ENCODE data around the gene PAX5.
A peak's percentile ranks its signal among the peaks of the same experiment; 100 is the strongest.

PAX5 gene

DNA sequence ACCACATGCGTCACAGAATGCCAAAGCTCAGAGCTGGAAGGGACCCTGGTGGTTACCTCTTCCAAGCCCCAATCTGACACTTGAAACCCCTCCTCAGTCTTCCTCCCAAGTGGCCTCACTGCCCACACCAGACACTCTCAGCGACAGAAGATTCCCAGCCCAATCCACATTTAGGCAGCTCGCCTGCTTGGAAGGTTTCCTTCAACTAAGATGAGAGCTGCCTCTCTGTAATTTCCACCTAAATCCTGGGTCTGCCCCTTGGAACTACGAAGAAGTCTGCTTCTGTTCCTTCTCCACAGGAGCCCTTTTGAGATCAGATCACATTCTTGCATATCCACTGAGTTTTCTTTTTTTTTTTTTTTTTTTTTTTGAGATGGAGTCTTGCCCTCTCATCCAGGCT lies 83.7 kb downstream of the PAX5 start:
- no peak for DNase-seq

DNA sequence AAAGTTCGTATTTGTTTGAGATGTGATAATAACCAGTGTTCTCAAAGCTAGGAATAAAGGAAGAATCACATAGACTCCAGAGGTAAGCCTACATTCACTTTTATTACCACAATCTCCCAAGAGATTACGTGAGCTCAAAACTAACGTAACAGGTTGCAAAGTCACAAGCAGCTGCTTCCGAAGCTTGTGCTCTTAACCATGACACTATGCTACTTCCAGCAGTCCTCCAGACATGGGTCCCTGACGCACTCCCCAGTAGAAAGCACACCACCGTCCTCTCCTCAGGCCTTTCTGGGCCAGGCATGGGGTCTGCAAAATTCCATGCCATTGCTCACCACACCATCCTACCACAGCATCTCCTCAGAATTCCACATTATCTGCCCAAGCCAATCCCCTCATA lies 84.6 kb downstream of the PAX5 start:
- no peak for DNase-seq

GRCh38 chr9:36948051-36948450 lies 86.0 kb downstream of the PAX5 start:
- DNase-seq, result no peak

DNA sequence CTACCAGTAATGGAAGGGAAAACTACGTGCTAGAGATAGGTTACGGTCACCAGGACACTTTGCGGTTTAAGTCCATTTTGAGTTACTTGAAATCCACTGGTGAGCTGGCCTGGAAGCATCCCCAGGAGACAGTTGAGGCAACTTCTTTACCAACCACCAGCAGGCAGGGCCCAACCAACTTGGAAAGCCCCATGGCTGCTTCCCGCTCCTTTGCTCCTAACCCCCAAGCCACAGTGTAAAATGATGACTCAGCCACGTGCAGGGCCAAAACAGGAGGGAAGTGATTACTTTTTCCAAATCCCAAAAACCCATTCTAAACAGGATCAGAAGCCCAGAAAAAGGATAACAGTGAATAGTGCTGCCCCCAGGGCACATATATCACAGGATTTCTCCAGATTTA lies 87.4 kb downstream of the PAX5 start:
- no peak for DNase-seq

DNA sequence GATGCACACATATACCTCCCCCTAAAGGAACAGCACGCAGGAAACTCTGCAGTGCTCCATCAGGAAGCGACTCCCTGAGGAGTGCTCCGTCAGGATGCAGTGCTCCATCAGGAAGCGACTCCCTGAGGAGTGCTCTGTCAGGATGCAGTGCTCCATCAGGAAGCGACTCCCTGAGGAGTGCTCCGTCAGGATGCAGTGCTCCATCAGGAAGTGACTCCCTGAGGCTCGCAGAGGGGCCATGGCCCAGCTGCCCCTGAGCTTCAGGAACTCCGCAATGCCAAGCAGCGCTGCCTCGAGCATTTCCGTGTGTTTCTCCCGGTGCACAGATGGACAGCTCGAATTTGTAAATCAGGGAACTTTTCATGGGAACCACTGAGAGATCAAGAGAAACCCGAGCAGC lies 88.1 kb downstream of the PAX5 start:
- no peak for DNase-seq

DNA sequence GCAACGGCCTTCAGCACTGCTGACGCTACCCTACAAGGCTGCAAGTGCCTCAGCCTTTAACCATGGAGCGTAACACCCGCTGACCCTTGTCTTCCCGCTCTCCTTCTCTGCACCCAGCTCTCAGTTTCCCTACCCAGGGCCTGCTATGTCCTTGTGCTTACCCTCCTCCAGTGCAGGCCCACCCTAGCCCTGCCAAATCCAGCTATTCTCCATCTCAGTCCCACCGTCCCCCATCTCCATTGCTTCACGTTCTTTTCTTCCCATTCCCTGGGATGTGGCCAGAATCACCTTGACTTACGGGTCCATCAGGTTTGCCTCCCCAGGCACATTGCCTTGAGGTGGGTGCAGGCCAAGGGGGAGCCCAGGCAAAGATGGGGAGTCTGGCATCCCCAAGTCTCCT lies 91.2 kb downstream of the PAX5 start:
- no peak for DNase-seq

DNA sequence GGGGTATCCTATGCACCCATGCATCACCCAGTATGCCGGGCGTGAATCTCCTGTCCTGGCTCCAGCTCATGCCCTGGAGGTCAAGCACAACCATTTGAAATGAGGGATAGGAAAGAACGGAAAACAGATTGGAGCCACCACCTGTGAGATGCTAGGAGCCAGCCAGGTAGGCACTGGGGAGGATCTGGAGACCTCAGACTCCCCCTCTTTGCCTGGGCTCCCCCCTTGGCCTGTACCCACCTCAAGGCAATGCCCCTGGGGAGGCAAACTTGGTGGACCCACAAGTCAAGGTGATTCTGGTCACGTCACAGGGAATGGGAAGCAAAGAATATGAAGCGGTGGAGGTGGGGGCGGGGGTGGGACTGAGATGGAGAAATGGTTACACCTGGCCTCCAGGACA lies 92.6 kb downstream of the PAX5 start:
- DNase-seq, result no peak

DNA sequence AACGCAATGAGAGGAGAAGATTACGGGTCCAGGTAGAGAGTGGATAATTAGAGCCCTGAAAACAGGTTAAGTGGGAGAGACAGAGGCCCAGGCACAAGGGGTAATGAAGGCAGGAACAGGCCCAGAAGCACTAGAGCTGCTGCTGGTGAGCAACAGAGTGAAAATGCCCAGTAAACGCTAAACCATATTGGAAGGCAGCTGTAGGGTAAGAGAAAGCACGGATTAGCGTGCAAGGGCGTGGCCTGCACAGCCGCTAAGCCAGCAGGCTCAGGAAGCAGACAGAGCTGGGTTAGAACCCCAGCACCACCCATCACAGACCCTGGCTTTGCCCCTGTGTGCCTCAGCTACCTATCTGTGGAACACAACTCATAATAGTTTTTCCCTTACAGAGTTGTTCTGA lies 93.2 kb downstream of the PAX5 start:
- DNase-seq, result no peak

DNA sequence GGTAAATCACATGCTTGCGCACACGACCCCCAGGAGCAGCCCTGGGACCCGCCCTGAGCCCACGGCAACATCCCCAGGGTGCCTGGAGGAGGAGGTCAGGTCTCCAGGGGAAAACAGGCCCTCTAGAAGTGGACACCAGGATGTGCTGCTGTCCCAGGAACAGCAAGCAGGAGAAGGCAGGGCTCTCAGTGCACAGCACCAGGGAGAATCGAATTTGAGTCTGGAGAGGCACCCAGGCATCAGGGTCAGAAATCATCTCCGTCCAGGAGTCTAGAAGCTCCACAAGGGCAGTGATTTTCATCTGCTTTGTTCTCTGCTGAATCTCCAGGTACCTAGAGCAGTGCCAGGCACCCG lies 93.6 kb downstream of the PAX5 start:
- DNase-seq, result no peak

DNA sequence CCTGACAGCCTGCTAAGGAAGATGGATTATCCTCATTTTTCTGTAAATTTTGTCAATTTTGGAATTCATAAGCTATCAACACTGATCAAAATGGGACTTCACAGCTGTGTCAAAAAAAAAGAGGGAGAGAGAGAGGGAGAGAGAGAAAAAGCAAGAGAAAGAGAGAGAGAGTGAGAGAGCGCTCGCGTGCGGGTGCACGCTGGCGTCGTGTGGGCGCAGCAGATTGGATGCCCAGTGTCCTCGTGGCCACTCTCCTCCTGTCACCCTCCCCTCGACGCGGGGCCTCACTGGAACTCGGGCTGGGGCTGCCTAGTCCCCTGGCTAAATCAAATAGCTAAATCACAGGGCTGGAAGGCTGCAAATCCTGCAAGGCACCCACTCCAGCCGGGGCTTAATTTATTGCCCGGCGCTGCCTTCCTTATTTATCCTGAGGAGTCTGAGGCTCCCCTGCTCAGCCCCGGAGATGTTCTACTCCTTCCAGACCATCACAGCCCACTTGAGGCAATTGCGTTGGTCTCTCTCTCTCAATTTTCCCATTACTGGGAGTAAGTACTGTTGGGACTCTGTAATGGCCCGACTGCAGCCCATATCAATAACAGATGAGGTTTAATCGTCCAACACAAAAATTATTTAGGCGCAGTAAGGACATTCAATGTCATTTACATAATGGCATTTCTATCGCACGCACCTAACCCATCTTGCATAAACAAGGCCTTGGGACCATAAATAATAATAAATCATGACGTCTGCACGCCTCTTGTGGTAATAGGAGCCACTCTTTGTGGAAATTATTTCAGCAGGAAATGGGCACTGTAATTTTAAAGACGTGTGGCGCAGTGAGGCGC lies 94.2 kb downstream of the PAX5 start:
- no peak for DNase-seq

GRCh38 chr9:36939214-36939613 lies 94.9 kb downstream of the PAX5 start:
- DNase-seq, result no peak

GRCh38 chr9:36938617-36939016 lies 95.5 kb downstream of the PAX5 start:
- DNase-seq, result no peak

GRCh38 chr9:36937951-36938350 lies 96.1 kb downstream of the PAX5 start:
- DNase-seq, result peak; percentile 4

DNA sequence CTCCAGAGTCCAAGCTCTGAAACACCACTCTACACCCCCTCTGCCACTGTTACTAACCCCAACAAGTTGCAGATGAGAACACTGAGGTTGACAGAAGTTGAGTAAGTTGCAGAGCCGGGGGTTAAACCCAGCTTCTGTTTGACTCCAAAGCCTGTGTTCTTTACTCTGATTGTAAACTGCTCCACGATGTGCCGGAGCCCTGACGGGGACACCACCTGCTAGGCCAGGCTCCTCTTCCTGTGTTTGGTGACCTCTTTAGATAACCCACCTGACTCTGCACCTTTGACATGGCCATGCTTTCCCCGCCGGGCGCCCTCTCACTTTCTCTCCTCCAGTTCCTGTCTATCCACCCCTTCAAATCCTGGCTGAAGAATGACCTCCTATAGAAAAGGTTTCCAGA lies 96.7 kb downstream of the PAX5 start:
- DNase-seq, result no peak

DNA sequence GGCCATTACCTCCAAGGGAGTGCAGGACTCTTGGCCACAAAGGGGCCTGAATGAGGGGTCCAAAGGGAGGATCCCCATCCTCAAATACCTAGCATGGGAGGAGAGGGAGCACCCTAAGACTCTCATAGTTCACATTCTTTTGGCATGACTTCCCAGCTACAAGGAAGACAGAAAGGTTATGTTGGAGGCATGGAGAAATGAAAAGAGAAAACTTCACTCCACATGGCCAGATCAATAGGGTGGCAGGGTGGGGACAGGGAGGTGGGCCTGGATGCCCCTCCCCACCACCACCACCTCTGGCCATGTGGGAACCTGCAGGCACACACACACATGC lies 97.6 kb downstream of the PAX5 start:
- no peak for DNase-seq

DNA sequence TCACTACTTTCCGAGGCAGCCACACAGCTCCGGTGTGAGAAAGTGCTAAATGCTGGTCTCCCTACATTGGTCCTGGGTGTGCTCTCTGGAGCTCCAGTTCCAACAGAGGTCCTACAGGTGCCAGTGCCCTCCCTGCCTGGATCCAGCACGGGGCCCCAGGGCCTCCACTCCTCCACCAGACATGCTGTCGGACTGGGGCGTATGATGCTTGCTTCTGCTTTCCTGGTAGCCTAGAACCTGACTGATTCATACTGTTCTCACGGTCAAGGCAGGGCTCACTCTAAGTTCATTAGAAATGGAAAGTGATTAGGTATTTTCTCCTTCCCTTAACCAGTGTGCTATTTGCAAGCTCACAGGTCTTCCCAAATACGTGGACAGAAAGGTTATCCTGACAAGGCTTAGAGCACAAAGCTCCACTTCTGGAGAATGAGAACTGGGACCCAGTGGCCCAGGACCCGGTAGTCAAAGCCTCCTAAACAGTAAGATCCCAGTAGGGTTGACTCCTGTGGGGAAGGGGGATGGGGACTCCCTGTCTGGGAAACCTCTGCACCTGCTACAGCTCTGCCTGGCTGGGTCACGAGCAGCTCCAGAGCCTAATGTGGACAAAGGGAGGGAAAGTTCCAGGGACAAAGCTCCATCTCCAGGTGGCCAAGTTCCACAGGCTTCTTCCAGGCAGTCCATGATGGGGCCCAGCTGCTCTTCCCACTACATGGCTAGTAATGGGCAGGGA lies 98.1 kb downstream of the PAX5 start:
- DNase-seq, result no peak

GRCh38 chr9:36935332-36935731 lies 98.7 kb downstream of the PAX5 start:
- no peak for DNase-seq

DNA sequence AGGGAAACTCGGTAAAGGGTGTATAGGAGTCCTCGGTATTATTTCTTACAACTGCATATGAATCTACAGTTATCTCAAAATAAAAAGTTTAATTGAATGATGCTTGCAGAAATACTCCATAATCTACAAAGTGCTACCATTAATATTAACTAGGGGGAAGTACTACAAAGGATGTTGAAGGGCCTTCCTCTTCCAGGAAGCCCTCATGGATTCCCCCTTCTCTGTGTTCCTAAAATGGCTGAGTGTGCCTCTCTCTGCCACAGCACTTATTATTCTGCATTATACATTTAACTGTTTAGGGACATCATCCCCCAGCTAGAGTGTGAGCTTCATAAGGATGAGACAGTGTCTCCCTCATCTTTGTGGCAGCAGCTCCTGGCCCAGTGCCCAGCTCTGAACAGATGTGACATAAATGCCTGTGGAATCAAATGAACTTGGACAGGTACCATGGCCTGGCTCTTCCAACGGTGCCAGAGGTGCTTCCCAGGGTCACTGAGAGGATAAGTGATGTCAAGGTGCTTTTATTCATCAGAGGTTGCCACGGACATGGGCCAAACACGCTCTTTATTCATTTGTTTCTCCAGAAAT lies 99.5 kb downstream of the PAX5 start:
- DNase-seq, result no peak

DNA sequence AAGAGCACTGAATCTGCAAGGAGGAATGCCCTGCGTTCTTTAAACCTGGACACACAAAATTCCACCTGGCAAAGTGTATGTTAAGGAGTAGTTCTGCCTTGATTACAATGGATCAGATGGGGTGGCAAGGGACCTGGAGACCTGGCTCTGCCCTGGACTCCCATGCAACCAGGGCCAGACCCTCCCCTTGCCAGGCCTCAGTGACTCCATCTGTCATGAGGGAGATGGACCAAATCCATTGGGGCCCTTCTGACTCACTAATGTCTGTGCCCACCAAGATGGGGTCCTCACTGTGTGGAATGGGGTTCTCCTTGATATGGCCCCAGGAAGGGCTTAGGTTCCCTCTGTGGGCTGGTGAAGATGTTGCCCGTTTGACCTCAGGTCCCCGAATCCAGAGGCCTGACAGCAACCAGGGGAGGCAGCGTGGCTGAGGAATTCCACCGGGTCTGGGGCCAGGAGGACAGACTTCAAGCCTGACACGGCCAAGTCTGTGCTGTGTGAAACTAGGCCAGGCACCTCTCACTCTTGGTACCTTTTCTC lies 100.3 kb downstream of the PAX5 start:
- no peak for DNase-seq

DNA sequence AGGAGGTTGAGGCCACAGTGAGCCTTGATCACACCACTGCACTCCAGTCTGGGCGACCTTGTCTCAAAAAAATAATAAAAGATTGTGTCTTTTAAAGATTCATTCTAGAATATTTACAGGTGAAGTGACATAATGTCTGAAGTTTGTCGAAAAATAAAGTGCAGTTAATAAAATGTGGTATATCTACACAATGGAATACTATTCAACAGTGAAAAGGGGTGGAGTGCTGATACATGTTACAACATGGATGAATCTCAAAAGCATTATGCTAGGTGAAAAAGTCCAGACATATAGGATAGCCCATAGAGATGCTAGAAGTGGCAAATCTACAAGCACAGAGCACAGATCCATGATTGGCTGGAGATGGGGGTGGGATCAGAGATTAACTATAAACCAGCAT lies 101.9 kb downstream of the PAX5 start:
- DNase-seq, result no peak

DNA sequence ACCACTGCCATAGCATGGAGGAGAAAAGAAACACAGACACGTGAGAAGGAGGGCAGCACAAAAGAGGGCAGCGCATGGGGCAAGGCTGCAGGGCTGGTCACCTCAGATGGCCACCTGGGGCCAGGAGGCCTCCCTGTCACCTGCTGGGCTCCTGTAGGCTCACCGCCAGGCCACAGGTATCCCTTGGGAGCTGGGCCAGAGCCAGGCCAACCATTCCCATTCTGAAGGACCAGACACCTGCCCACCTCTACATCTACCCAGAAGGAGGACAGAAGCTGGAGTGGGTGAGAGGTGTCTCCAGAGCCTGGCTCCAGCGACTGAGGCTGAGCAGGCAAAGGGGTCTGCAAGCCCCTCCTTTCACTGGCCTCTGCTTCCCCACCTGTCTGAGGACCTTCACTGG lies 103.1 kb downstream of the PAX5 start:
- DNase-seq, result no peak

- no peak for DNase-seq
Observed at GRCh38 chr9:36929350-36929675, 104.8 kb downstream of the PAX5 start.

DNA sequence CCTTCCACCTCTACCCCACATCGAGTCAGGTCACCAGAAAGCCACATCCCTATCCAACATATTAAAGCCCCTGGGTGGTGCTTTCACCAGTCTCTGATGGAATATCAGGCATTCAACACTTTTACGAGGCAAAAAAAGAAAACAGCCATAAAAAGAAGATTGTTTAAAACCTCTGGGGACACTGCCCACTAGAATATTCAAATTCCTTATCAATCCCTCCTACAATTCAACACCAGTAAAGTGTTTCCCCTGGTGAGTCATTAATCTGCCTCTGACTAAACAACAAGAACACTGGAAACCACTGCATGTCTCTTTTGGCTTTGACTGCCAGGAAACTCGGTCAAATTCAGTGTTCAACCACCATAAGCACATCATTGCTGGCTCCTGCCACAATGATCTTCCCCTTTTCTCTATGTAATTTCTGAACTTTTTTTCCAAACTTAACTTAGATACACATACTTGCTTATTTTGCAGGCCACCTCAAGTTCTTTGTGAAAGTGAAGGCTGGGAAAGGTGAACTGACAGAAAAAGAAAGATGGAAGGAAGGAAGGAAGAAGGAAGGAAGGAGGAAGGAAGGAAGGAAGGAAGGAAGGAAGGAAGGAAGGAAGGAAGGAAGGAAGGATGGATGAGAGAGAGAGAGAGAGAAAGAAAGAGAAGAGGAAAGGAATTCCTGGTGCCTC lies 105.3 kb downstream of the PAX5 start:
- peak; percentile 46 for DNase-seq

GRCh38 chr9:36928210-36928609 lies 105.9 kb downstream of the PAX5 start:
- DNase-seq, result no peak
